IMR-90 (cell line): ENCODE data around the gene MYO7B. TPM values are rescaled to one million over a fixed set of nuclear protein-coding genes. Genes with fewer than 3 reads are reported as not detected.

Experiments
- polyA plus RNA-seq, 3 experiments: library from polyadenylated mRNA; depleted of rRNA; stranded (reverse); fragments of >200 nt; gene quantifications; 2 replicates each; pipeline ENCODE4 v1.2.3, GENCODE V29; 2012; ENCODE audit warnings: low replicate concordance in 1 of 3
- total RNA-seq: library from RNA; depleted of rRNA; stranded (reverse); fragments of >200 nt; gene quantifications from 2 replicates; pipeline ENCODE4 v1.2.3, GENCODE V29; 2012; rRNA removed

The MYO7B gene
- total and polyA plus RNA-seq, 2 of the 4 experiments (the other 2 are of a cell fraction): 0.18 to 0.46 TPM

Other genes starting within 250 kb of the MYO7B start
- 40.0 and 43.2 TPM in 2 replicates for gene ERCC3, start 241.5 kb upstream of the MYO7B start, total RNA-seq
- 48.2 and 52.0 TPM in 2 replicates for gene ERCC3, start 241.5 kb upstream of the MYO7B start, polyA plus RNA-seq (2012; rRNA removed)
- gene MAP3K2, start 147.7 kb upstream of the MYO7B start, total RNA-seq: 30.8 and 31.9 TPM in 2 replicates
- gene MAP3K2, start 147.7 kb upstream of the MYO7B start, polyA plus RNA-seq (2012; rRNA removed): 6.2 and 6.5 TPM in 2 replicates
- 0.28 TPM in 1 of 2 replicates, not detected in the other for gene PROC, start 117.3 kb upstream of the MYO7B start, total RNA-seq
- gene PROC, start 117.3 kb upstream of the MYO7B start, polyA plus RNA-seq (2012; rRNA removed): 0.07 TPM in 1 of 2 replicates, not detected in the other
- gene IWS1, start 9.2 kb upstream of the MYO7B start, total RNA-seq: 50.0 and 52.5 TPM in 2 replicates
- gene IWS1, start 9.2 kb upstream of the MYO7B start, polyA plus RNA-seq (2012; rRNA removed): 31.0 and 31.5 TPM in 2 replicates
- gene GPR17, start 110.5 kb downstream of the MYO7B start, total RNA-seq: not detected in 2 replicates
- not detected in 2 replicates for gene GPR17, start 110.5 kb downstream of the MYO7B start, polyA plus RNA-seq (2012; rRNA removed)
- 1.1 and 1.3 TPM in 2 replicates for gene LIMS2, start 139.8 kb downstream of the MYO7B start, total RNA-seq
- gene LIMS2, start 139.8 kb downstream of the MYO7B start, polyA plus RNA-seq (2012; rRNA removed): 17.8 and 18.8 TPM in 2 replicates
- 2.5 and 3.9 TPM in 2 replicates for gene SFT2D3, start 165.8 kb downstream of the MYO7B start, total RNA-seq
- 3.1 TPM in 2 replicates for gene SFT2D3, start 165.8 kb downstream of the MYO7B start, polyA plus RNA-seq (2012; rRNA removed)